Karpas-422 (cell line): Measurements from ENCODE around the gene ZNF92. TPM values are rescaled to one million over a fixed set of nuclear protein-coding genes. Genes with fewer than 3 reads are reported as not detected.
"Not testable (repeated sequence)": the region's sequence is repeated elsewhere in the genome, so short reads cannot be mapped to it uniquely, and the experiment has no call there.

Experiments used
- DNase-seq: peaks from one replicate; pipeline ENCODE4 v3.0.0-alpha.2; 2015
- H2AFZ ChIP-seq: fragments of 200-600 bp; sonication (generic); 2 replicates; pipeline ENCODE4 v1.6.1; 2014; ENCODE audit warnings: antibody characterized with exemption, low read length, mixed read lengths
- H3K27ac ChIP-seq: fragments of 200-600 bp; sonication (generic); 2 replicates; pipeline ENCODE4 v1.5.1; 2014; ENCODE audit warnings: mild to moderate bottlenecking, low read length, moderate library complexity
- H3K27me3 ChIP-seq: fragments of 200-600 bp; sonication (generic); 2 replicates; pipeline ENCODE4 v1.6.1; 2014; ENCODE audit warnings: low read length, mixed read lengths
- H3K36me3 ChIP-seq: fragments of 200-600 bp; sonication (generic); 2 replicates; pipeline ENCODE4 v1.6.1; 2014; ENCODE audit warnings: low read length, mixed read lengths; ENCODE audit not compliant: insufficient read depth
- H3K4me1 ChIP-seq: fragments of 200-600 bp; sonication (generic); 2 replicates; pipeline ENCODE4 v1.6.1; 2014; ENCODE audit warnings: mild to moderate bottlenecking, low read length, mixed read lengths
- H3K4me2 ChIP-seq: fragments of 200-600 bp; sonication (generic); 2 replicates; pipeline ENCODE4 v1.6.1; 2014; ENCODE audit warnings: low read length, low read depth, mild to moderate bottlenecking; ENCODE audit not compliant: poor library complexity, severe bottlenecking
- H3K4me3 ChIP-seq: fragments of 200-600 bp; sonication (generic); 2 replicates; pipeline ENCODE4 v1.5.1; 2014; ENCODE audit warnings: mild to moderate bottlenecking, antibody characterized with exemption, low read length, mixed read lengths
- H3K79me2 ChIP-seq: fragments of 200-600 bp; sonication (generic); 2 replicates; pipeline ENCODE4 v1.6.1; 2014; ENCODE audit warnings: mild to moderate bottlenecking, low read length, mixed read lengths
- H3K9ac ChIP-seq: fragments of 200-600 bp; sonication (generic); 2 replicates; pipeline ENCODE4 v1.6.0; 2014; ENCODE audit warnings: low read length
- H3K9me2 ChIP-seq: fragments of 200-600 bp; sonication (generic), shearing (Covaris generic); replicated peaks from 2 replicates; pipeline ENCODE4 v1.6.0; 2014; ENCODE audit warnings: mild to moderate bottlenecking, low read length, moderate library complexity; ENCODE audit not compliant: insufficient read depth
- H3K9me3 ChIP-seq: fragments of 300-700, 200-600 bp; sonication (generic); 2 replicates; pipeline ENCODE4 v1.6.1; 2014; ENCODE audit warnings: low read length, mixed read lengths
- H4K20me1 ChIP-seq: fragments of 200-600 bp; sonication (generic); 2 replicates; pipeline ENCODE4 v1.6.1; 2014; ENCODE audit warnings: mild to moderate bottlenecking, antibody characterized with exemption, low read length, low read depth; ENCODE audit not compliant: insufficient read depth
- total RNA-seq: library from RNA; depleted of rRNA; stranded (reverse); fragments of >200 nt; shearing (Covaris generic); gene quantifications from 2 replicates; pipeline ENCODE4 v1.2.3, GENCODE V29; 2014; ENCODE audit warnings: low replicate concordance; rRNA removed

The ZNF92 gene
- total RNA-seq, result 11.9 and 38.2 TPM in 2 replicates

GRCh38 chr7:65373608-65374351, at the start of gene ZNF92:
Gene ZNF92 (plus strand): TSS chr7:65373855. CDS start chr7:65373998, 143 bp downstream.
- H3K9me2 ChIP-seq, result no peaks in the 10 kb centered on the region
- peaks cover 25% of the 10 kb centered on the region for H3K36me3 ChIP-seq
- H3K9ac ChIP-seq, result peak within 1 kb of the TSS; percentile 95
- H3K4me1 ChIP-seq, result peaks cover 15% of the 10 kb centered on the region
- peaks cover 8% of the 10 kb centered on the region; the same call in 1 of the 2 replicates for H4K20me1 ChIP-seq
- no peaks in the 10 kb centered on the region for H3K9me3 ChIP-seq
- 0 out of 2 replicates have a peak within 1 kb of the TSS, but pooled peaks have one; percentile 58 for H2AFZ ChIP-seq
- H3K79me2 ChIP-seq, result peaks cover 51% of the 10 kb centered on the region
- peak within 1 kb of the TSS; percentile 94 for H3K4me2 ChIP-seq
- peak; percentile 100 for DNase-seq
- no peaks in the 10 kb centered on the region for H3K27me3 ChIP-seq
- H3K4me3 ChIP-seq, result peak within 1 kb of the TSS; percentile 96
- H3K27ac ChIP-seq, result peak within 1 kb of the TSS; percentile 79

GRCh38 chr7:65325793-65326432, 47.7 kb upstream of the ZNF92 start:
- Histone ChIP-seq H3K79me2 (no peaks in the 10 kb centered on the region), H2AFZ (no peak overlapping the region), H3K9ac (no peak overlapping the region), H3K4me1 (no peaks in the 10 kb centered on the region), H3K9me3 (no peaks in the 10 kb centered on the region), H3K9me2 (no peaks in the 10 kb centered on the region), H3K4me2 (no peak overlapping the region), H3K36me3 (no peaks in the 10 kb centered on the region), H4K20me1 (no peaks in the 10 kb centered on the region), H3K4me3 (no peak overlapping the region), H3K27ac (no peak overlapping the region), H3K27me3 (no peaks in the 10 kb centered on the region)
- no peak for DNase-seq

GRCh38 chr7:65338346-65338745, 35.3 kb upstream of the ZNF92 start:
- no peak for DNase-seq
- H3K4me1 ChIP-seq, result no peaks in the 10 kb centered on the region
- no peak overlapping the region for H3K27ac ChIP-seq
- no peaks in the 10 kb centered on the region for H3K9me2 ChIP-seq
- H3K36me3 ChIP-seq, result no peaks in the 10 kb centered on the region
- no peaks in the 10 kb centered on the region for H3K27me3 ChIP-seq
- H3K4me3 ChIP-seq, result no peak overlapping the region
- no peak overlapping the region for H3K9ac ChIP-seq
- H4K20me1 ChIP-seq, result no peaks in the 10 kb centered on the region
- H3K9me3 ChIP-seq, result no peaks in the 10 kb centered on the region
- no peak overlapping the region for H3K4me2 ChIP-seq
- no peak overlapping the region for H2AFZ ChIP-seq
- H3K79me2 ChIP-seq, result no peaks in the 10 kb centered on the region

GRCh38 chr7:65339257-65339656, 34.4 kb upstream of the ZNF92 start:
- Histone ChIP-seq H4K20me1 (no peaks in the 10 kb centered on the region), H3K79me2 (no peaks in the 10 kb centered on the region)
- DNase-seq, result no peak

GRCh38 chr7:65342723-65343629, 30.7 kb upstream of the ZNF92 start:
- no peaks in the 10 kb centered on the region for H3K4me1 ChIP-seq
- H3K9me2 ChIP-seq, result no peaks in the 10 kb centered on the region
- no peak for DNase-seq
- H2AFZ ChIP-seq, result no peak overlapping the region
- no peaks in the 10 kb centered on the region for H3K79me2 ChIP-seq
- H3K4me2 ChIP-seq, result no peak overlapping the region
- H3K27me3 ChIP-seq, result no peaks in the 10 kb centered on the region
- no peaks in the 10 kb centered on the region for H3K9me3 ChIP-seq
- H3K36me3 ChIP-seq, result no peaks in the 10 kb centered on the region
- no peaks in the 10 kb centered on the region for H4K20me1 ChIP-seq
- H3K27ac ChIP-seq, result no peak overlapping the region
- no peak overlapping the region for H3K9ac ChIP-seq
- no peak overlapping the region for H3K4me3 ChIP-seq

More at GRCh38 chr7:65339257-65339656, 34.4 kb upstream of the ZNF92 start:
- H3K4me1 ChIP-seq, result no peaks in the 10 kb centered on the region
- no peaks in the 10 kb centered on the region for H3K9me2 ChIP-seq
- no peaks in the 10 kb centered on the region for H3K36me3 ChIP-seq
- no peak overlapping the region for H2AFZ ChIP-seq
- H3K9ac ChIP-seq, result no peak overlapping the region
- H3K9me3 ChIP-seq, result no peaks in the 10 kb centered on the region
- no peak overlapping the region for H3K4me3 ChIP-seq
- H3K4me2 ChIP-seq, result no peak overlapping the region
- H3K27ac ChIP-seq, result no peak overlapping the region
- no peaks in the 10 kb centered on the region for H3K27me3 ChIP-seq

GRCh38 chr7:65344541-65344940, 29.1 kb upstream of the ZNF92 start:
- H4K20me1 ChIP-seq, H3K4me1 ChIP-seq, H3K79me2 ChIP-seq, H2AFZ ChIP-seq, H3K27me3 ChIP-seq, H3K4me3 ChIP-seq, H3K4me2 ChIP-seq, H3K9me3 ChIP-seq, H3K9me2 ChIP-seq, H3K27ac ChIP-seq, DNase-seq, H3K36me3 ChIP-seq, H3K9ac ChIP-seq: not testable (repeated sequence)

GRCh38 chr7:65354263-65354662, 19.4 kb upstream of the ZNF92 start:
- Histone ChIP-seq H3K27ac (no peak overlapping the region), H3K4me3 (no peak overlapping the region), H3K4me1 (no peaks in the 10 kb centered on the region), H3K9ac (no peak overlapping the region), H3K36me3 (no peaks in the 10 kb centered on the region), H4K20me1 (no peaks in the 10 kb centered on the region), H3K27me3 (no peaks in the 10 kb centered on the region), H3K9me3 (no peaks in the 10 kb centered on the region), H3K4me2 (no peak overlapping the region), H2AFZ (no peak overlapping the region), H3K9me2 (no peaks in the 10 kb centered on the region), H3K79me2 (no peaks in the 10 kb centered on the region)
- DNase-seq, result no peak

- H3K27me3 ChIP-seq, result no peaks in the 10 kb centered on the region
- no peak overlapping the region for H3K9ac ChIP-seq
- peaks cover 11% of the 10 kb centered on the region for H3K79me2 ChIP-seq
- H3K36me3 ChIP-seq, result no peaks in the 10 kb centered on the region
- H3K4me1 ChIP-seq, result peaks cover 7% of the 10 kb centered on the region
- peaks cover 3% of the 10 kb centered on the region; the same call in 1 of the 2 replicates for H4K20me1 ChIP-seq
- H3K4me3 ChIP-seq, result no peak overlapping the region
- H3K27ac ChIP-seq, result no peak overlapping the region
- H3K4me2 ChIP-seq, result no peak overlapping the region
- no peak for DNase-seq
- H3K9me2 ChIP-seq, result no peaks in the 10 kb centered on the region
- no peaks in the 10 kb centered on the region for H3K9me3 ChIP-seq
- 0 out of 2 replicates have a peak overlapping the region, but pooled peaks have one; percentile 30 for H2AFZ ChIP-seq
Measured at GRCh38 chr7:65369843-65370242, 3.8 kb upstream of the ZNF92 start.
